Stomach smooth muscle (tissue), 2 donors: ENCODE measurements around the gene FRMD7.
"Not testable (repeated sequence)": the region's sequence is repeated elsewhere in the genome, so short reads cannot be mapped to it uniquely, and the experiment has no call there.

Experiments used
- H3K27ac ChIP-seq: one replicate; pipeline ENCODE4 v1.7.0; 2013; ENCODE audit warnings: mild to moderate bottlenecking, low read length, inconsistent platforms
- H3K27me3 ChIP-seq, 2 donors: one replicate each; pipeline ENCODE4 v1.7.0; 2013; ENCODE audit warnings: low read length in 2 of 2; ENCODE audit not compliant: insufficient read depth in 2 of 2, control insufficient read depth in 1 of 2
- H3K36me3 ChIP-seq, 2 donors: one replicate each; pipeline ENCODE4 v1.7.0; 2013; ENCODE audit warnings: low read length in 2 of 2; ENCODE audit not compliant: control insufficient read depth in 2 of 2, insufficient read depth in 2 of 2
- H3K4me1 ChIP-seq: one replicate; pipeline ENCODE4 v1.7.0; 2013; ENCODE audit warnings: low read length; ENCODE audit not compliant: control insufficient read depth, insufficient read depth
- H3K4me3 ChIP-seq, 2 donors: one replicate each; pipeline ENCODE4 v1.7.0; 2013; ENCODE audit warnings: low read length in 2 of 2
- H3K9ac ChIP-seq, 2 donors: one replicate each; pipeline ENCODE4 v1.7.0; 2013; ENCODE audit warnings: low read length in 2 of 2, mild to moderate bottlenecking in 1 of 2
- H3K9me3 ChIP-seq, 2 donors: one replicate each; pipeline ENCODE4 v1.7.0; 2013; ENCODE audit warnings: low read length in 2 of 2; ENCODE audit not compliant: control insufficient read depth in 2 of 2
- donor health status: healthy.
- donor health status: Pancreatic carcinoma.

The FRMD7 gene

DNA sequence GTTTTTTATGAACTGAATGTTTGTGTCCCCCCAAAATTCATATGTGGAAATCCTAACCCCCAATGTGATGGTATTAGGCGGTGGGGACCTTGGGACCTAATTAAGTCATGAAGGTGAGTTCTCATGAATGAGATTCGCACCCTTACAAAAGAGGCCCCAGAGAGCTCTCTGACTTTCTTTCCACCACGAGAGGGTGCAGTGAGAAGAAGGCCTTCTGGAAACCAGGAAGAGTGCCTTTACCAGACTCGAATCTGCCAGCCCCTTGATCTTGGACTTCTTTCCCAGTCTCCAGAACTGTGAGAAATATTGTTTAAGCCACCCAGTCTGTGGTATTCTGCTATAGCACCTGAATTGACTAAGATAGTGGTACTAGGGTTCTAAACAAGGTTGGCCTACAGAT is 64.0 kb downstream of the FRMD7 start:
- Histone ChIP-seq H3K4me1 (no peaks in the 10 kb centered on the region), H3K27me3 (peaks cover 0 to 4% of the 10 kb centered on the region in 2 donors), H3K9me3 (no peaks in the 10 kb centered on the region), H3K36me3 (no peaks in the 10 kb centered on the region), H3K9ac (no peak overlapping the region), H3K4me3 (no peak overlapping the region), H3K27ac (no peak overlapping the region)

- H3K9ac ChIP-seq, result no peak overlapping the region
- no peak overlapping the region for H3K4me3 ChIP-seq
- no peaks in the 10 kb centered on the region for H3K36me3 ChIP-seq
- no peaks in the 10 kb centered on the region for H3K4me1 ChIP-seq
- H3K27ac ChIP-seq, result no peak overlapping the region
- no peaks in the 10 kb centered on the region for H3K9me3 ChIP-seq
- peaks cover 0 to 4% of the 10 kb centered on the region in 2 donors for H3K27me3 ChIP-seq
These were observed 64.5 kb downstream of the FRMD7 start for GRCh38 chrX:132063334-132063733.

DNA sequence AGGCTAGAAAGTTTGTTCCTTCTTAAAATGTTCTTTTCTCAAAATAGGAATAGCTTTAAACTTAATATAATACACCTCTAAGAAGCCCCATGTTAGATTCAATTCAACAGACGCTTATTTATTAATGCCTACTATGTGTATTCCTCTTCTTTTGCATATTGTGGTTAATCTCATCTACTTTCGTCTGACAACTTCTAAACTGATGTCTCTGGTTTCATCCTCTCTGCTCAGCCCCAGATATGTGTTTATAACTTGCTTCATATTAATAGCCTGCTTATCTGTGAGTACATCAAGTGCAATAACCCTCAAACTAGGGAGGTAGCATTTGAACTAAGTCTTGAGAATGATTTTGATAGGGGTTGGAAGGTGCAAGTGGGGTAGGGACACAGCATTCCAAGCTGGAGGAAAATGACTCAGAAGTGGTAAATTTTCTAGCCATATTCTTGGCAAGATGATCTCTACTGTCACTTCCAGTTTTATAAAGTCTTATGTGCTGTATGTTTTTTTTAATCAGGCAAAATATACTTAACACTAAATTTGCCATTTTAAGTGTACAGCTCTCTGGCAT is 67.8 kb downstream of the FRMD7 start:
- no peaks in the 10 kb centered on the region for H3K9me3 ChIP-seq
- H3K9ac ChIP-seq, result no peak overlapping the region
- H3K4me1 ChIP-seq, result no peaks in the 10 kb centered on the region
- no peaks in the 10 kb centered on the region for H3K36me3 ChIP-seq
- H3K27ac ChIP-seq, result no peak overlapping the region
- peaks cover 0 to 4% of the 10 kb centered on the region in 2 donors for H3K27me3 ChIP-seq
- no peak overlapping the region for H3K4me3 ChIP-seq

- Histone ChIP-seq H3K27ac (no peak overlapping the region), H3K9me3 (no peaks in the 10 kb centered on the region), H3K4me3 (no peak overlapping the region), H3K27me3 (peaks cover 0 to 4% of the 10 kb centered on the region in 2 donors), H3K4me1 (no peaks in the 10 kb centered on the region), H3K9ac (no peak overlapping the region), H3K36me3 (no peaks in the 10 kb centered on the region)
These were observed 68.8 kb downstream of the FRMD7 start for GRCh38 chrX:132058975-132059374.

DNA sequence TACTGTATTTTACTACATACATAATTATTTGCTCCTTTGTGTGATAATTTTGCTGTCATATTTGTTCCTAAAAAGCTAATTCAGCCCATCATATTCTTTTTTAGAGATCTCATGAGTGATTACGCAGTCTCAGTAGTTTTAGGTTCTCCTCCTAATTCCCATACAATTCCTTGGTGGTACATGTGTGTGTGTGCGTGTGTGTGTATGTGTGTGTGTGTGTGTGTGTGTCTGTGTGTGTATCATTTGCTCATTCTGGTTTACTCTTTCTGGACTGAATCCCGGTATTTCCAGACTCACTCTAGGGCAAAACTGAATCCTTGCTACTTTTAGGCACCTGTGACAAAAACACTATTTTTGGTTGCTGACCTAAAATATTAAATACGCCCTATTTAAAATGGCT is 69.8 kb downstream of the FRMD7 start:
- Histone ChIP-seq H3K4me1 (no peaks in the 10 kb centered on the region), H3K36me3 (no peaks in the 10 kb centered on the region), H3K27ac (no peak overlapping the region), H3K4me3 (no peak overlapping the region), H3K9me3 (no peaks in the 10 kb centered on the region), H3K27me3 (peaks cover 0 to 4% of the 10 kb centered on the region in 2 donors), H3K9ac (no peak overlapping the region)

DNA sequence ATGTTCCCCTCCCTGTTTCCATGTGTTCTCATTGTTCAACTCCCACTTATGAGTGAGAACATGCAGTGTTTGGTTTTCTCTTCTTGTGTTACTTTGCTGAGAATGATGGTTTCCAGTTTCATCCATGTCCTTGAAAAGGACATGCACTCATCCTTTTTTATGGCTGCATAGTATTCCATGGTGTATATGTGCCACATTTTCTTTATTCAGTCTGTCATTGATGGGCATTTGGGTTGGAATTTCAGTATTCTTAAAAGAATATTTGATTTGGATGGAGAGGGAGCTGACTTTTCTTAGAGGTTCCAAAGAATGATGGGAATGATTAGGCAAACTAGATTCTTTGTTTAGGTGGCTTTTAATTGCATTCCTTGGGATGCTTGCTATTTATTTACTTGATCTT is 76.0 kb downstream of the FRMD7 start:
- H3K9me3 ChIP-seq, H3K9ac ChIP-seq, H3K27ac ChIP-seq, H3K36me3 ChIP-seq, H3K27me3 ChIP-seq, H3K4me1 ChIP-seq, H3K4me3 ChIP-seq: not testable (repeated sequence)

DNA sequence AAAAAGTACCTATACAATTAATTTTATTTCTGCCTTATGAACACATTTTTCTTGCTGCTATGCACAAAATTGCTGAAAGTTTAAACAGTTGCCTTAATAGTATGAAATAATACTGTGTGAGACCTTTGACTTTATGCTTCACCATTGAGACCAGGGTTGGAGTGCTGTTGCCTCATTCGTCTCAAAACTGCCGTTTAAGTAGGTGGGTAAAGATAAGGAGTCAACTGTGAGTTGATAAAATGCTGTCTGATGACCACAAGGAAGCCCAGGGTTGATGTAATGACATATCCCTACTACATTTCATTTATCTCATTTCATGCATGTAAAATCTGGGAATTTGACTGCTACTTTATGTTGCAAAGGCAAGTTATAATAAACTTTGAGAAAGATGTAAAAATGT is 81.3 kb downstream of the FRMD7 start:
- Histone ChIP-seq H3K27me3 (no peaks in the 10 kb centered on the region), H3K36me3 (no peaks in the 10 kb centered on the region), H3K27ac (no peak overlapping the region), H3K9ac (no peak overlapping the region), H3K4me1 (no peaks in the 10 kb centered on the region), H3K4me3 (no peak overlapping the region), H3K9me3 (no peaks in the 10 kb centered on the region)

DNA sequence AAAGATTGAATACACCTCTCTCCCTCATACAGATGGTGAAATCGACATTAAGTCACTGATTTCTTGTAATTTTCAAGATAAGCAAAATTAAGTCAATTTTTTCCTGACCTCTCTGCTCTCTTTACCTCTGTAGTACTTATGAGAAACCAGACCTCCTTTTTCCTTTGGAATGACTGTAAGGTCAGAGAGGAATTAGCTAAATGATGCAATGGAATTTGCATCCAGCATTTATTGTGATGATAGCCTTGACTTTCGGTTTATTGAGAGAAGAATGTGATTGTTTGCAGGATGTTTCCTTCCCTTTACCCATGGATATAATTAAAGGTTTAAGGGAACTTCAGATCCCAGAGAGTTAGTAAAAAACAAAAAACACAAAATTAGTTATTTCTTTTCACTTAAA is 82.4 kb downstream of the FRMD7 start:
- no peaks in the 10 kb centered on the region for H3K9me3 ChIP-seq
- no peak overlapping the region for H3K27ac ChIP-seq
- no peak overlapping the region for H3K9ac ChIP-seq
- no peaks in the 10 kb centered on the region for H3K4me1 ChIP-seq
- H3K27me3 ChIP-seq, result no peaks in the 10 kb centered on the region
- no peak overlapping the region for H3K4me3 ChIP-seq
- no peaks in the 10 kb centered on the region for H3K36me3 ChIP-seq

GRCh38 chrX:132044953-132045352 is 82.9 kb downstream of the FRMD7 start:
- Histone ChIP-seq H3K4me3 (no peak overlapping the region), H3K36me3 (no peaks in the 10 kb centered on the region), H3K9ac (no peak overlapping the region), H3K4me1 (no peaks in the 10 kb centered on the region), H3K27ac (no peak overlapping the region), H3K9me3 (no peaks in the 10 kb centered on the region), H3K27me3 (no peaks in the 10 kb centered on the region)

DNA sequence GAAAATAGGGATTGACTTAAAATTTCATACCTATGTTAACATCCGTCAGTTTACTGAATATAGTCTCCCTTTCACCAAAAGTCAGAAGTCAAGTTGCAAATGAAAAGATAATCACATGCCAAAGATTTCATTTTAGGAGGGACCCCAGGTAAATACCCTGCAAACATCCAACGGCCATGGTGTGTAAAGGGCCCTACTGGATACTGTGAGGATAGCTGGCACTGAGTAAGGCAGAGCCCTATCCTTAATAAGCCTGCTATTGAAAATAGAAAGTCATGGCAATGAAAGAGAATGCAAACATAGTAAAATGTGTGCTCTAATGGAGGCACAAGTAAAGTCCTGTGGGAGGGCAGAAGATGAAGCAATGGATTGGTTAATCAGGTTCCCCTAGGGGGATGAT is 83.8 kb downstream of the FRMD7 start:
- H3K9ac ChIP-seq, result no peak overlapping the region
- no peak overlapping the region for H3K27ac ChIP-seq
- no peaks in the 10 kb centered on the region for H3K9me3 ChIP-seq
- H3K27me3 ChIP-seq, result no peaks in the 10 kb centered on the region
- no peaks in the 10 kb centered on the region for H3K4me1 ChIP-seq
- no peak overlapping the region for H3K4me3 ChIP-seq
- no peaks in the 10 kb centered on the region for H3K36me3 ChIP-seq

DNA sequence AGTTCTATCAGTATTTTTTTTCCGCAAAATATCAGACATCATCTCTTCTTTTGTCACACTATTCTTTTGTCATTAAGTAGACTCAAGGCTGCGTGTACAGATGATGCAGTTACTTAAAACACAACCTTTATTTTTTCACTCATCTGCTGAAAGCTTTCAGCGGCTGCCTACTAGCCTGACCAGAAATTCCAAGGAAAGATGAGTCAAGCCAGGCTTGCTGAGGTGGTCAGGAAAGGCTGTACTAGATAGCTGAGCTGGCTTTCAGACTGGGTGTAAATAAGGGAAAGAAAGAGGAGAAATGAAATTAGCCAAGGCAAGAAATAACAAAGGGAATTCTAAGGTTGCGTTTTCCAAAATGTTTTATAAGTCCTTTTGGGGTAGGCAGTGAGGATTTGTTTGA is 86.8 kb downstream of the FRMD7 start:
- Histone ChIP-seq H3K4me3 (no peak overlapping the region), H3K27me3 (no peaks in the 10 kb centered on the region), H3K4me1 (no peaks in the 10 kb centered on the region)

More for the DNA sequence above, 86.8 kb downstream of the FRMD7 start:
- Histone ChIP-seq H3K27ac (no peak overlapping the region), H3K9ac (no peak overlapping the region), H3K36me3 (no peaks in the 10 kb centered on the region), H3K9me3 (no peaks in the 10 kb centered on the region)
